Activated CD8-positive, alpha-beta T cell treated with anti-CD3 and anti-CD28 coated beads, Interleukin-2, amount 10 ng/mL, durations not matched to agents 7 days and 5 days (primary cell): ENCODE data around the gene NOP53. TPM values are rescaled to one million over a fixed set of nuclear protein-coding genes. Genes with fewer than 3 reads are reported as not detected.
"Not testable (repeated sequence)": the region's sequence is repeated elsewhere in the genome, so short reads cannot be mapped to it uniquely, and the experiment has no call there.

Experiments used
- ATAC-seq: fragments of 150-1000 bp; cut with Tn5 transposase; one replicate; pipeline ENCODE4 v1.10.0; 2021; ENCODE audit warnings: moderate library complexity
- CTCF ChIA-PET: fragments of 350-600 bp; sonication (Branson Sonifier 250); formaldehyde crosslinking; loops from one replicate; lab custom pipeline; 2021; ENCODE audit warnings: antibody characterized with exemption; lab: Charles Lee
- POLR2A ChIA-PET: fragments of 350-600 bp; sonication (Branson Sonifier 250); formaldehyde crosslinking; loops from one replicate; lab custom pipeline; 2021; ENCODE audit warnings: antibody characterized with exemption; lab: Charles Lee
- DNase-seq: peaks from one replicate; pipeline ENCODE4 v3.0.0-alpha.2; 2020
- H3K27ac Mint-ChIP-seq: one replicate; pipeline ENCODE4 v1.8.0; 2021; ENCODE audit warnings: mild to moderate bottlenecking, mixed read lengths
- H3K27me3 Mint-ChIP-seq: one replicate; pipeline ENCODE4 v1.8.0; 2021; ENCODE audit warnings: low read depth, mixed read lengths
- H3K36me3 Mint-ChIP-seq: one replicate; pipeline ENCODE4 v1.8.0; 2021; ENCODE audit warnings: low read depth, mixed read lengths
- H3K4me1 Mint-ChIP-seq: one replicate; pipeline ENCODE4 v1.8.0; 2021; ENCODE audit warnings: low read depth, mixed read lengths
- H3K4me3 Mint-ChIP-seq: one replicate; pipeline ENCODE4 v1.8.0; 2021; ENCODE audit warnings: mild to moderate bottlenecking, mixed read lengths
- H3K9me3 Mint-ChIP-seq: one replicate; pipeline ENCODE4 v1.8.0; 2022; ENCODE audit warnings: mixed read lengths; ENCODE audit not compliant: insufficient read depth
- total RNA-seq, 2 experiments: library from RNA; stranded (reverse); gene quantifications; one replicate each; pipeline ENCODE4 v1.2.3, GENCODE V29; 2021

Gene NOP53
- total RNA-seq, 2 experiments from 2014 or later = 244 to 272 TPM

DNA sequence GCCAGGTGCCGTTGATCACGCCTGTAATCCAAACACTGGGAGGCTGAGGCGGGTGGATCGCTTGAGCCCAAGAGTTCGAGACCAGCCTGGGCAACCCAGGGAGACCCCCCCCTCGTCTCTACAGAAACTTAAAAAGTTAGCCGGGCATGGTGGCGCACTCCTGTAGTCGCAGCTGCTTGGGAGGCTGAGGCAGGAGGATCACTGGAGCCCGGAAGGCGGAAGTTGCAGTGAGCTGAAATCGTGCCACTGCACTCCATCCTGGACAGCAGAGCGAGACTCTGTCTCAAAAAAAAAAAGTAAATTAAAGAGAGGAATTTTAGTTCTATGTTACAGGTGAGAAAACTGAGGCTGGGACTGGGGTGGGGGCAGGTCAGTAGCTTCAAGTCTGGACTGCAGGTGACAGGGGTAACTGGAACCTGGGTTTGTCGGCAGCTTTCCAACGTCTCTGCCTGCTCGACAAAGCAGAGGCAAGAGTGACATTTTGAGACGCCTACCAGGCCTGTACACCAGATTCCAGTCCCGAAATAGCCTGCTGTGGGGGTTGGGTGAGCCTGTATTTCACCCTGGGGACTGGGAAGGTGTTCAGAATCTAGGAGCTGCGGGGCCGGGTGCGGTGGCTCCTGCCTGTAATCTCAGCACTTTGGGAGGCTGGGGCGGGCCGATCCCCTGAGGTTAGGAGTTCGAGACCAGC is 34.3 kb downstream of the NOP53 start:
- DNase-seq (no peak), ATAC-seq (no peak)
- Mint-ChIP-seq H3K27me3 (no peaks in the 10 kb centered on the region), H3K4me3 (peak overlapping the region; percentile 97), H3K36me3 (peaks cover 35% of the 10 kb centered on the region), H3K27ac (peak overlapping the region; percentile 82), H3K4me1 (peaks cover 30% of the 10 kb centered on the region), H3K9me3 (no peaks in the 10 kb centered on the region)
- ChIA-PET POLR2A (no interaction called here), CTCF (interaction anchor here (1.5 to 2.0 kb wide), 3 partner anchors 8 to 67 kb away, joined by 4 to 9 read pairs (median 5); partner anchors contain the start of gene EHD2)

DNA sequence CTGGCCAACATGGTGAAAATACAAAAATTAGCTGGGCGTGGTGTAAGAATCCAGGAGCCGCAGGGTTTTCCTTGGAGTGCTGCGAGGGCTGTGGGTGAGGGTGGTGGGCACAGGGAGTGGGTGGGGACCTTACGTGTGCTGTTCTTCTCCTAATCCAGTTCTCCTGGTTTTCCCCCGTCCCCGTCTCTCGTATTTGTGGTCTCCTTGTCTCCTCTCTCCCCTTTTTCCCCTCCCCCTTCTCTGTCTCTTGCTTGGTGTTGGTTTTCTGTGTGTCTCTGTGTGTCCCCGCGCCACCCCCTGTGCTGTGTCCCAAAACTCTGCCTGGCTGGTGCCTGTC is 34.8 kb downstream of the NOP53 start:
- Mint-ChIP-seq H3K4me3 (peak overlapping the region; percentile 97), H3K27ac (peak overlapping the region; percentile 71), H3K4me1 (peaks cover 30% of the 10 kb centered on the region), H3K9me3 (no peaks in the 10 kb centered on the region), H3K27me3 (no peaks in the 10 kb centered on the region), H3K36me3 (peaks cover 35% of the 10 kb centered on the region)
- ATAC-seq (no peak), DNase-seq (no peak)
- ChIA-PET CTCF (interaction anchor here (1.5 to 2.0 kb wide), 3 partner anchors 8 to 67 kb away, joined by 4 to 9 read pairs (median 5); partner anchors contain the start of gene EHD2), POLR2A (no interaction called here)

- H3K27ac Mint-ChIP-seq = peak overlapping the region; percentile 27
- peaks cover 38% of the 10 kb centered on the region for H3K36me3 Mint-ChIP-seq
- no peak overlapping the region for H3K4me3 Mint-ChIP-seq
- no peaks in the 10 kb centered on the region for H3K9me3 Mint-ChIP-seq
- DNase-seq (no peak), ATAC-seq (no peak)
- POLR2A ChIA-PET = no interaction called here
- CTCF ChIA-PET = interaction anchor here (1.3 kb wide), 1 partner anchor 8 kb away, joined by 3 read pairs; no protein-coding TSS in a partner anchor
- peaks cover 30% of the 10 kb centered on the region for H3K4me1 Mint-ChIP-seq
- H3K27me3 Mint-ChIP-seq = no peaks in the 10 kb centered on the region
These were observed 36.4 kb downstream of the NOP53 start for GRCh38 chr19:47781590-47782262.

- Mint-ChIP-seq H3K27ac (no peak overlapping the region), H3K4me3 (no peak overlapping the region), H3K9me3 (no peaks in the 10 kb centered on the region), H3K27me3 (no peaks in the 10 kb centered on the region), H3K36me3 (peaks cover 26% of the 10 kb centered on the region), H3K4me1 (peaks cover 11% of the 10 kb centered on the region)
- CTCF ChIA-PET = interaction anchor here (1.2 kb wide), 1 partner anchor 9 kb away, joined by 3 read pairs; no protein-coding TSS in a partner anchor
- ATAC-seq = no peak
- POLR2A ChIA-PET = no interaction called here
- DNase-seq = no peak
These were observed 41.2 kb downstream of the NOP53 start for GRCh38 chr19:47786566-47786965.

DNA sequence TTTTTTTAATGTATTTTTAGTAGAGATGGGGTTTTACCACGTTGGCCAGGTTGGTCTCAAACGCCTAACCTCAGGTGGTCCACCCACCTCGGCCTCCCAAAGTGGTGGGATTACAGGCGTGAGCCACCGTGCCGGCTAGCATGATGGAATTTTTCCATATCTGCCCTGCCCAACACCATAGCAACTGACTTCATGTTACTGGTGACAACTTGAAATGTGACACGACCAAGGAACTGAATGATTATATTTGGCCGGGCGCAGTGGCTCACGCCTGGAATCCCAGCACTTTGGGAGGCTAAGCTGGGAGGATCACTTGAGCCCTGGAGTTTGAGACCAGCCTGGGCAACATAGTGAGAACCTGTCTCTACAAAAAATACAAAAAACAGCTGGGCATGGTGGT is 42.0 kb downstream of the NOP53 start:
- DNase-seq, H3K4me3 Mint-ChIP-seq, H3K27ac Mint-ChIP-seq, H3K4me1 Mint-ChIP-seq, ATAC-seq, H3K9me3 Mint-ChIP-seq, H3K27me3 Mint-ChIP-seq, POLR2A ChIA-PET: not testable (repeated sequence)
- CTCF ChIA-PET = interaction anchor here (1.2 to 1.7 kb wide), 4 partner anchors 8 to 74 kb away, joined by 4 to 11 read pairs (median 6); partner anchors contain the start of gene SELENOW
- peaks cover 19% of the 10 kb centered on the region for H3K36me3 Mint-ChIP-seq

DNA sequence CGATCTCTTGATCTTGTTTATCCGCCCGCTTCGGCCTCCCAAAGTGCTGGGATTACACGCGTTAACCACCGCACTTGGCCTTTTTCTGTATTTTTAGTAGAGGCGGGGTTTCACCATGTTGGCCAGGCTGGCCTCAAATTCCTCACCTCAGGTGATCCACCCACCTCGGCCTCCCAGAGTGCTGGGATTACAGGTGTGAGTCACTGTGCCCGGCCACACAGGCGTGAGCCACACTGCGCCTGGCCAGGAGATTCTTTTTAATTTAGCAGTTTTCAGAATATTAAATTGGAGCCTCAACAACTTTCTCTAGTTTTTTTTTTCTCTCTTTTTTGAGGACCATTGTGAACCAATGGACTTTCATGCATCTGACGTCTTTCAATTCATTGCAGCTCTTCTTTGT is 44.5 kb downstream of the NOP53 start:
- DNase-seq, POLR2A ChIA-PET, H3K4me1 Mint-ChIP-seq, H3K9me3 Mint-ChIP-seq, ATAC-seq, H3K27me3 Mint-ChIP-seq, H3K4me3 Mint-ChIP-seq, H3K27ac Mint-ChIP-seq, H3K36me3 Mint-ChIP-seq: not testable (repeated sequence)
- CTCF ChIA-PET = interaction anchor here (0.7 to 3.1 kb wide), 14 partner anchors 8 to 493 kb away, joined by 3 to 14 read pairs (median 4); partner anchors contain the start of gene EHD2

DNA sequence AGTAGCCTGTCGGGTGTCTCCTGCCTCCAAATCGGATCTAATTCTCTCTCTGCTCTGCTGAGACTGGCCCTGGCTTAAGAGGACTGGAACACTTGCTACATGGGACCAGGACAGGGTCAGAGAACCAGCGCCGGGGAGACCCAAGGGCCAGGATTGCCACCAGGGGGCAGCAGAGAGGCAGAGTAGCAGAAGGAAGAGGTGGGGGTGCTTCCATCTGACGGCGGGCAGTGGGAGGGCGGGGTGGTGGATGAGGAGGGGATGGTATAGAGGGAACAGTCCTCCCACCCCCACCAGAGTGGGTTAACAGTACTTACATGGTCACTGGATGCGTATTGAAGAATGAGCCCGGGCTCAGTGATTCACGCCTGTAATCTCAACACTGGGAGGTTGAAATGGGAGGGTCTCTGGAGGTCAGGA is 45.1 kb downstream of the NOP53 start:
- H3K4me3 Mint-ChIP-seq = no peak overlapping the region
- ATAC-seq (peak; percentile 80), DNase-seq (peak; percentile 86)
- POLR2A ChIA-PET = no interaction called here
- CTCF ChIA-PET = interaction anchor here (0.7 to 3.1 kb wide), 14 partner anchors 8 to 494 kb away, joined by 3 to 14 read pairs (median 4); partner anchors contain the start of gene EHD2
- no peaks in the 10 kb centered on the region for H3K27me3 Mint-ChIP-seq
- H3K27ac Mint-ChIP-seq = no peak overlapping the region
- H3K9me3 Mint-ChIP-seq = peaks cover 6% of the 10 kb centered on the region
- peaks cover 7% of the 10 kb centered on the region for H3K4me1 Mint-ChIP-seq
- H3K36me3 Mint-ChIP-seq = peaks cover under 1% of the 10 kb centered on the region

GRCh38 chr19:47792616-47793015 is 47.3 kb downstream of the NOP53 start:
- DNase-seq = no peak
- no peak for ATAC-seq
- peaks cover 7% of the 10 kb centered on the region for H3K4me1 Mint-ChIP-seq
- POLR2A ChIA-PET = no interaction called here
- no peak overlapping the region for H3K4me3 Mint-ChIP-seq
- H3K27ac Mint-ChIP-seq = no peak overlapping the region
- no peaks in the 10 kb centered on the region for H3K36me3 Mint-ChIP-seq
- CTCF ChIA-PET = interaction anchor here (1.0 kb wide), 1 partner anchor 76 kb away, joined by 3 read pairs; no protein-coding TSS in a partner anchor
- peaks cover 6% of the 10 kb centered on the region for H3K9me3 Mint-ChIP-seq
- H3K27me3 Mint-ChIP-seq = no peaks in the 10 kb centered on the region

DNA sequence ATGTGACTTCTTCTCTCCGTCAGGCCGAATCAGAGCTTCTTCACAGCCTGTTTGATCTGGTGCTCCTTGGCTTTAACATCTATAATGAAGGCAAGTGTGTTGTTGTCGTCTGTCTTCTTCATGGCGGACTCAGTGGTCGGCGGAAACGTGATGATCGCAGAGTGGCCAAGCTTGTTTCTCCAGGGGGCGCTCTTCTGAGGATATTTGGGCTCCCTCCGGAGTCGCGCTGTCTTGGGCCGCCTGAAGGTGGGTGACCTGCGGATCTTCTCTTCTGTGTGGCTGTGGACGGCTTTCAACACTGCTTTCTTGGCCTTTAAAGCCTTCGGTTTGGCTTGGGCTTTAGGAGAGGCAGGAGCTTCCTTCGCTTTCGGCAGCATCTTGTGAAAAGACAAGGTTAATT is 49.2 kb downstream of the NOP53 start:
- Mint-ChIP-seq H3K9me3 (peaks cover 6% of the 10 kb centered on the region), H3K4me1 (peaks cover 3% of the 10 kb centered on the region), H3K27me3 (peaks cover 6% of the 10 kb centered on the region), H3K4me3 (no peak overlapping the region), H3K27ac (no peak overlapping the region), H3K36me3 (no peaks in the 10 kb centered on the region)
- ATAC-seq = no peak
- no peak for DNase-seq
- CTCF ChIA-PET = interaction anchor here (0.6 kb wide), 1 partner anchor 18 kb away, joined by 4 read pairs; no protein-coding TSS in a partner anchor
- POLR2A ChIA-PET = no interaction called here

DNA sequence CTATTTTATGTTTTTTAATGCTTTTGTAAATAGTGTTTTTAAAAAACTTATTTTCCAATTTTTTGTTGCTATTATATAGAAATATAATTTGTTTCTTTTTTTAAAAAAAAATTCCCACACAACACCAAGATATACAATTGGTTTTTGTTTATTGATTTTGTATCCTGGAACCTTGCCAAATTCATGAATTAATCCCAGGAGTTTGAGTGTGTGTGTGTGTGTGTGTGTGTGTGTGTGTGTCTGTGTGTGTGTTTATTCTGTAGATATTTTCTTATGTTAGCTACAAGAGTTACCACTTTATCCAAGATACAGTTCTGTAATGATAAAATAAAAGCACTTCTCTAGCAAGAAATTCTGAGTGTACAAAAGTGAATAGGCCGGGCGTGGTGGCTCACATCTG is 51.4 kb downstream of the NOP53 start:
- Mint-ChIP-seq H3K4me1 (no peaks in the 10 kb centered on the region), H3K27ac (no peak overlapping the region), H3K36me3 (no peaks in the 10 kb centered on the region), H3K9me3 (peaks cover 6% of the 10 kb centered on the region), H3K4me3 (no peak overlapping the region), H3K27me3 (peaks cover 6% of the 10 kb centered on the region)
- no peak for ATAC-seq
- ChIA-PET CTCF (no interaction called here), POLR2A (no interaction called here)
- no peak for DNase-seq

DNA sequence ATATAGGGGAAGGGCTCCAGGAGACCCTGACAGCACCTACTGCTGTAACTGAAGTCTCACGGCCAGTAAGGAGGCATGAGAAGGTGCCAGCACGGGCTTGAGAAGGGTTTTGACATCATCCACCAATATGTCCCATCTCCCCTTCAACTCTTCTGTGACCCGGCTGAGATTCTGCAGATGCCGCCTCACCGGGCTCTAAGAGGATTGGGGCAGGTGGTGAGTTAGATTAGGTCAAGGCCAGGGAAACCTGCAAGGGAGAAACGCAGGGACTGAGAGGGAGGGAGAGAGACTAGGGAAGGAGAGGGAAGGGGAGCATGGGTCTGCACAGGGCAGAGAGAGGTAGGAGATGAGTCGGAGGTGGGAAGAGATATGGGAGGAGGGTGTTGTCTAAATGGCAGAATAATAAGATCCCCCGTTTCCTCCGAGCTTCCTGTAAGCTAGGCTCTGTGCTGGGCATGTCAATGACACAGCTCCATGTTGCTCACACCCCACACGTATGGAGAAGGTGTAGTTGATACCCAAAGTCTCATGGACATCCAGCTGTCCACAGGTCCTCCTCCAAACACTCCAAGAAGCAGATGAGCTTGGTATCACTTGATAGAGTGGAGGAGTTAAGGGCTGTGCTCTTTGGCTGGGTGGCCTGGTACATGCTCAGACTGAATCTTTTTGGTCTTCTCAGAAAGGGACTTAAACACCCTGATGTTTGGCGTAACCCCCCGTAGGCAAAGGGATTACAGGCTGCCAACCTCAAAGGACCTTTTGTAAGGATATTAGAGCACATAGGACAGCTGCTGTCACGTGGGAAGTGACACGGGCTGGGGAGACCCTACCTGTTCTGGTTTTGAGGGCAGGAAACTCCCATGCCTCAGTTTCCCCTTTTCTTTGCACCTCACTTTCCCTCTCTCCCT is 52.9 kb downstream of the NOP53 start:
- Mint-ChIP-seq H3K4me1 (no peaks in the 10 kb centered on the region), H3K4me3 (no peak overlapping the region), H3K9me3 (no peaks in the 10 kb centered on the region), H3K27ac (no peak overlapping the region), H3K36me3 (no peaks in the 10 kb centered on the region), H3K27me3 (peaks cover 6% of the 10 kb centered on the region)
- DNase-seq (no peak), ATAC-seq (no peak)
- CTCF ChIA-PET = interaction anchor here (1.2 kb wide), 1 partner anchor 8 kb away, joined by 3 read pairs; no protein-coding TSS in a partner anchor
- POLR2A ChIA-PET = no interaction called here
